SK-N-MC (cell line): ENCODE results near the gene ATP6AP1.
A peak's percentile ranks its signal among the peaks of the same experiment; 100 is the strongest.

Experiments
- DNase-seq: peaks from one replicate; pipeline ENCODE4 v3.0.0-alpha.2; 2011; ENCODE audit warnings: low read depth, low spot score
- H3K27ac ChIP-seq: fragments of 200-600 bp; sonication (generic); 2 replicates; pipeline ENCODE4 v1.5.1; 2016; ENCODE audit warnings: mixed run types
- H3K36me3 ChIP-seq: fragments of 200-600 bp; sonication (generic); 2 replicates; pipeline ENCODE4 v1.6.1; 2017; ENCODE audit warnings: antibody characterized with exemption, low read length, mixed read lengths; ENCODE audit not compliant: insufficient read depth
- H3K4me3 ChIP-seq: fragments of 200-600 bp; sonication (generic); 2 replicates; pipeline ENCODE4 v1.5.1; 2016
- H3K9ac ChIP-seq: fragments of 200-600 bp; sonication (generic); 2 replicates; pipeline ENCODE4 v1.8.0; 2017; ENCODE audit warnings: mixed run types, mixed read lengths; ENCODE audit not compliant: insufficient read length
- H3K9me3 ChIP-seq: fragments of 200-600 bp; sonication (generic); 2 replicates; pipeline ENCODE4 v1.6.1; 2017; ENCODE audit warnings: low read depth, mild to moderate bottlenecking, antibody characterized with exemption, low read length, moderate library complexity, mixed read lengths
- EZH2 ChIP-seq: fragments of 200-600 bp; sonication (generic); IDR thresholded peaks from one replicate; pipeline ENCODE4 v1.6.1; 2017; ENCODE audit warnings: antibody characterized with exemption
- FOXP2 ChIP-seq: optimal IDR thresholded peaks from 2 replicates; pipeline ENCODE3; 2011; ENCODE audit warnings: mild to moderate bottlenecking, moderate library complexity; ENCODE audit not compliant: insufficient read depth; ENCODE audit errors: extremely low read length, control extremely low read depth
- POLR2AphosphoS5 ChIP-seq: IDR thresholded peaks from 2 replicates; pipeline ENCODE4 v1.6.1; 2012; ENCODE audit warnings: mild to moderate bottlenecking, low read depth, low read length, borderline replicate concordance

The ATP6AP1 gene

GRCh38 chrX:154404625-154405192 lies 23.8 kb upstream of the ATP6AP1 start:
- Histone ChIP-seq H3K27ac (no peak overlapping the region), H3K36me3 (peaks cover 14% of the 10 kb centered on the region)
- TF ChIP-seq FOXP2 (no peak), EZH2 (no peak), POLR2AphosphoS5 (no peak)

DNA sequence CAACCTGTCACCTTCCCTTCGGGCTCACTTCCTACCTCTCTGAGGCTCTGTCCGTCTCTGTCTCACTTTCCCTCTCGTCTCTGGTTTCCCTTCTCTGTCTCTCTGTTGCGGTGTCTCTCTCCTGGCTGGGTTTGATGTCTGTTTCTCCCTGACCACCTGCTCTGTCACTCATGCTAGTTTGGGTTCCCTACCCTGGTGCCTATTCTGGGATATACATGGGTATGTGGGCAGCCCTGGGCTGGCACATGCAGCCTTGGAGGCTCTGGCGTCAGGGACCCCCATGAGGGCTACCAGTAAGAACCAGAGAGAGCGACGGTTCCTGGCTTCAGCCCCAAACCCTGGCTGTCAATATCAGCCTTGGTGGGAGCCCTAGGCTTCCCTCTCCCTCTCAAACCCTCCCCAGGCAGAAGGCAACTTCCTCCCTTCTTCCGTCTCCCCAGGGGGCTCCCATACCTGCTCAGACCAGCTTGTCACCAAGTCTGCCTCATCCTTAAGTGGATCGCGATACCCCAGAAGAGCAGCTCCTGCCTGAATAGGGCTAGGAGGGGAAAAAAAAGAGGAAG lies 19.7 kb upstream of the ATP6AP1 start:
- H3K4me3 ChIP-seq: no peak overlapping the region
- H3K27ac ChIP-seq: no peak overlapping the region
- no peak for DNase-seq

More at GRCh38 chrX:154404625-154405192, 23.8 kb upstream of the ATP6AP1 start:
- H3K9ac ChIP-seq: no peak overlapping the region
- no peaks in the 10 kb centered on the region for H3K9me3 ChIP-seq
- DNase-seq: no peak
- H3K4me3 ChIP-seq: no peak overlapping the region

GRCh38 chrX:154409222-154409871 lies 19.1 kb upstream of the ATP6AP1 start, which contains the start of gene DNASE1L1:
TSS of gene DNASE1L1 (minus strand) at chrX:154409254. CDS start at chrX:154405568, 3,686 bp downstream.
- no peak for TF ChIP-seq POLR2AphosphoS5
- TF ChIP-seq EZH2: no peak
- TF ChIP-seq FOXP2: no peak
- no peak within 1 kb of the TSS for H3K9ac ChIP-seq
- H3K27ac ChIP-seq: no peak within 1 kb of the TSS
- no peak for DNase-seq
- no peak within 1 kb of the TSS for H3K4me3 ChIP-seq
- no peaks in the 10 kb centered on the region for H3K36me3 ChIP-seq
- H3K9me3 ChIP-seq: no peaks in the 10 kb centered on the region

More for the DNA sequence above, 19.7 kb upstream of the ATP6AP1 start:
- Histone ChIP-seq H3K36me3 (no peaks in the 10 kb centered on the region), H3K9ac (no peak overlapping the region), H3K9me3 (no peaks in the 10 kb centered on the region)
- TF ChIP-seq EZH2: no peak

GRCh38 chrX:154411981-154412340 lies 16.5 kb upstream of the ATP6AP1 start:
- DNase-seq: no peak
- Histone ChIP-seq H3K9me3 (no peaks in the 10 kb centered on the region), H3K27ac (no peak overlapping the region), H3K4me3 (peak overlapping the region; percentile 80), H3K36me3 (no peaks in the 10 kb centered on the region), H3K9ac (peak overlapping the region; percentile 76)
- TF ChIP-seq POLR2AphosphoS5 (no peak; the same call in 1 of the 2 replicates), FOXP2 (no peak), EZH2 (no peak)

DNA sequence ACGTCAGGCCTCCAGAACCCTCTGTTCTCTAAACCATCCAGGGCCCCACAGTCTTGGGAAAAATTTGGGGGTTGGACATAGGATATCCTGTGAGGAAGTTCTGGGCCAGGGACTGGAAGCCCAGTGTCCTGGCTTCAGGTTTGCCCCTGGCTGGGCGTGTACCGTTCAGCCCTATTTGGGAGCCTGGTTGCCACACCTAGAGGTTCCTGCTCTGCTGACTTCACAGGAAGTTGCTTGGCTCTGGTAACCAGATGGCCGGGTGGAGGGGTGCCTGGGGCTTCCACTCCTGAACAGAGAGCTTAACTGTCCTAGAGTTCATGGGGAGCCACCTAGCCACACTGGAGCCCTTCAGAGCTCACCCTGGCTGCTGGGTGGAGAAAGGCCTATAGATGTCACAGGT lies 16.0 kb upstream of the ATP6AP1 start:
- no peak for DNase-seq
- peak overlapping the region; percentile 80 for H3K4me3 ChIP-seq
- TF ChIP-seq POLR2AphosphoS5 (no peak), FOXP2 (no peak), EZH2 (no peak)
- H3K36me3 ChIP-seq: no peaks in the 10 kb centered on the region
- no peak overlapping the region for H3K27ac ChIP-seq
- H3K9ac ChIP-seq: no peak overlapping the region
- H3K9me3 ChIP-seq: no peaks in the 10 kb centered on the region

- no peak for DNase-seq
- no peaks in the 10 kb centered on the region for H3K36me3 ChIP-seq
- no peaks in the 10 kb centered on the region for H3K9me3 ChIP-seq
- H3K4me3 ChIP-seq: no peak overlapping the region
- H3K27ac ChIP-seq: no peak overlapping the region
- H3K9ac ChIP-seq: no peak overlapping the region
- TF ChIP-seq POLR2AphosphoS5: no peak
- no peak for TF ChIP-seq EZH2
- TF ChIP-seq FOXP2: no peak
These were observed 15.3 kb upstream of the ATP6AP1 start for GRCh38 chrX:154413142-154413541.

GRCh38 chrX:154417157-154417556 lies 11.3 kb upstream of the ATP6AP1 start:
- no peak for DNase-seq
- H3K9me3 ChIP-seq: no peaks in the 10 kb centered on the region
- no peak overlapping the region for H3K4me3 ChIP-seq
- TF ChIP-seq POLR2AphosphoS5 (no peak), EZH2 (no peak), FOXP2 (no peak)
- no peak overlapping the region for H3K9ac ChIP-seq
- 0 out of 2 replicates have a peak overlapping the region, but pooled peaks have one; percentile 25 for H3K27ac ChIP-seq
- H3K36me3 ChIP-seq: no peaks in the 10 kb centered on the region

DNA sequence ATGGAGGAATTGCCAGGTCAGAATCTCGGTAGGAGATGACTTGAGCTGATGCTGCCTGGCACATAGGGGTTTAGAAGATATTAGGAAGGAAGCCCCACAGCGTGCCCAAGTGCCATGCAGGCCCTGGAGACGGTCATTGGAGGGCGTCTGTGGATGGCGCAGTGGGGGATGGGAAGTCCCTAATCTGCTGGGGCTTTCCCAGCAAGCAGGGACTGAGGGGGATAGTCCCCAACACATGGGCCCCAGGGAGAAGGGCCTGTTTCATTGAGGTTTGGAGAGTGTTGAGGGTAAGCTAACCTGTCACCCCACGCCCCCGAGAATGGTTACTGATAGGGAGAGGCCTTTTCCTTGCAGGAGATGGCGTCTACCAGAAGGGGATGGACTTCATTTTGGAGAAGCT lies 9.3 kb upstream of the ATP6AP1 start:
- Histone ChIP-seq H3K9me3 (no peaks in the 10 kb centered on the region), H3K9ac (no peak overlapping the region), H3K36me3 (no peaks in the 10 kb centered on the region), H3K27ac (no peak overlapping the region), H3K4me3 (no peak overlapping the region)
- no peak for TF ChIP-seq POLR2AphosphoS5
- no peak for TF ChIP-seq EZH2
- TF ChIP-seq FOXP2: no peak
- no peak for DNase-seq
